ENCODE measurements around the gene IRF8.
"Not testable (repeated sequence)": the region's sequence is repeated elsewhere in the genome, so short reads cannot be mapped to it uniquely, and the experiment has no call there.

Gene IRF8

DNA sequence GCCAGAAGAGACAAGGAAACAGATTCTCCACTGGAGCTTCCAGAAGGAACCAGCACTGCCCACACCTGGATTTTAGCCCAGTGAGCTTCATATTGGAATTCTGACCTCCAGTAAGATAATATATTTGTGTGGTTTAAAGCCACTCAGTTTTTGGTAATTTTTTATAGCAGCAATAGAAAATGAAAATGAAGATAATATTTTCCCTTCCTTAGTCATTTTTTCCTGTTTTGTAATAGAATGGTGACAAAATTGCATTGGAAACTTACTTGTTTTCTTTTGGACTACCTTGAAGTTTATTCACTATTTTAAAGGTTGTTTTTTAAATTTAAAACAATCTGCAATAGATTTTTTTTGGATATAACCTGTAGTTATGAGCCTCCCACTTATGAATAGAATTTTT is 29.8 kb upstream of the IRF8 start:
- DNase-seq: no peak

- no peak for DNase-seq
Observed at GRCh38 chr16:85869785-85870558, 29.0 kb upstream of the IRF8 start.

DNA sequence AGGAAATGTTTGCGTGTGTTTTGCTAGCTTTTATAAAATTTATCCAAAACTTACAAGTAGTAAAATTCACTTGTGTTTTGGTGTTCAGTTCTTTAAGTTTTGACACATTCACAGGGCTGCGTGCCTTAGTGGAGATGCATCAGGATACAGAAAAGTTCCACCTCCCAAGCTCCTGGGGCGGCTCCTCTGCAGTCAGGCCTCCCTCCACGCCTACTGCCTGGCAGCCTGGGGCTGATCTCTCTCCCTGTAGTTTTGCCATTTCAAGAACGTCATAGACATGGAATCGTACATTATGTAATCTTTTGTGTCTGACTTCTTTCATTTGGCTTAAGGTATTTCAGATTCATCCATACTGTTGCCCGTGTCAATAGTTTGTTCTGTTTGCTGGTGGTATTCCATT is 27.2 kb upstream of the IRF8 start:
- no peak for DNase-seq

DNA sequence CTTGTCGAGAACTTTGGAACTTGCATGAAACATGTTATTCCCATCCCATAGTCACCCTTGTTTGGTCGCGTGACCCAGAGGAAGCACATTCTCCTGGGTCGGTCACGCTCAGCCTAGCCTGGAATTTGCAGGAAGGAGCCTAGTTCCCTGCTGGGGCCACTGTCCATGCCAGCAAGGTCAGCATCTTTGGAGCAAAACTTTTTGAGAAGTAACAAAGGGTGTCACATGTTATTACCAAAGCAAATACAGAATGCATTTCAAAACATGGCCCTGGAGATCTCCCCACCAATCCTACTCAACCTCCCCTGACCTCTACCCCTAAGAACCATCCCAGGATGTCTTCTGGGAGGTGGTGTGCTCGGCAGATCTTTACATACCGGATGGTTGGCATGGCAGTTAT is 26.2 kb upstream of the IRF8 start:
- no peak for DNase-seq

- no peak for DNase-seq
Observed at GRCh38 chr16:85873153-85873552, 25.8 kb upstream of the IRF8 start.

- DNase-seq: not testable (repeated sequence)
Observed at GRCh38 chr16:85874031-85874430, 24.9 kb upstream of the IRF8 start.

DNA sequence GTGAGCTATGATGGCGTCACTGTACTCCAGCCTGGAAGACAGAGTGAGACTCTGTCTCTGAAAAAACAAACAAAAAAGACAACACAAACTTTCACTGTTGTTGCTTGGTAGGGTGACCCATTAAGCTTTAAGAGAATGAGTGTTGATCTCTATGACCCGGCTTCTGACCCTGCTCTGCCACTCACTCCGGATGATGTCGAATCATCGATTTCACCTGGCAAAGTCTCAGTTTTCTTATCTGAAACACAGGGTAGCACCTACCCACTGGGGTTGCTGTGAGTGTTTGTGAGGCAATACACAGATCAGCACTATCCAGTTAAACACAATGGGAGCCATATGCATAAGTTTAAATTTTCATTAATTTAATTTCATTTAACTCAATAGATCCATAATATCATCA is 20.6 kb upstream of the IRF8 start:
- no peak for DNase-seq

GRCh38 chr16:85878875-85879274 is 20.1 kb upstream of the IRF8 start:
- DNase-seq: peak; percentile 81

DNA sequence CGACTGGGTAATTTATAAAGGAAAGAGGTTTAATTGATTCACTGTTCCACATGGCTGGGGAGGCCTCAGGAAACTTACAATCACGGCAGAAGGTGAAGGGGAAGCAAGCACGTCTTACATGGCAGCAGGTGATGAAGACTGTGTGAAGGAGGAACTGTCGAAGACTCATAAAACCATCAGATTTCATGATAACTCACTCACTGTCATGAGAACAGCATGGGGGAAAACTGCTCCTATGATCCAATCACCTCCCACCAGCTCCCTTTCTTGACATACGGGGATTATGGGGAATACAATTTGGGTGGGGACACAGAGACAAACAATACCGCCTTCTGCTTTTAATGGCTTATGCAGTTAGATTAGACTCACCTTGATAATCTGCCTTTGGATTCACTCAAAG is 19.4 kb upstream of the IRF8 start:
- DNase-seq: no peak

DNA sequence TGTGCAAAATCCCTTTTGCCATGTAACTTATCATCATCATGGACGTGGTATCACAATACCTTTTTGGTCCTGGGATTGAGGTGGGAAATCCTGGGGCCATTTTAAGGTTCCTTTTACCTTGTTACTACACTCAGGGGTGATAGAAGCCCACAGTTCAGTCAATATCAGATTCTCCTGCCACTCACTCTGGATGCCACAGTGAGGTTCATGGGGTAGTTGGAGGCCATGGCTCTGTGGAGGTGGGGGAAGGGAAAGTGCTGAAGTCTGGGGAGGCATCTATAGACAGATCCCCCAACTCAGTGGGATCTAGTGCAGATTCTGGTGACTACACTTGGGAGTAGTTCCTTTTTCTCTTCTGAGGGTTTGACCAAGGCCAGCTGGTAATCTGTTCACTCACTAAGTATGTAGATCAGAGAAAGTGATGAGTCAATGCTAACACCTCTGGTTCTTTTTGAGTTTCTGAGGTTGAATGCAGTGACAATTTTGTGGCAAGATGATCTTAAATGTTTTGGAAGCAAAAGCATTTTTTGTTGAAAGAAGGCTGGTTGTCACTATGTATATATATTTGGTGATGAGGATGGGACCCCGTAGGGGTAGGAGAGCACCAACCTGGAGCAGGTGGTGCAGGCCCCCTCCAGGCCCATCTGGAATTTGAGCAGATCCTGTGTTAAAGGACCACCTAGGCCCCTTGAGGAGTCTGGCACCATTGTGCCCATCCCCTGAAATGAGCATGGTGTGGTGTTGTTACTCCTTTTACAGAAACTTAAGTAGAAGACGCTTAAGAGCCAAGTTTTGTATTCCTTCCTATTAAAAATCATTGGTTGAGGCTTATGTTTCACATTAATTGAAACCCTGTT is 18.8 kb upstream of the IRF8 start:
- no peak for DNase-seq

DNA sequence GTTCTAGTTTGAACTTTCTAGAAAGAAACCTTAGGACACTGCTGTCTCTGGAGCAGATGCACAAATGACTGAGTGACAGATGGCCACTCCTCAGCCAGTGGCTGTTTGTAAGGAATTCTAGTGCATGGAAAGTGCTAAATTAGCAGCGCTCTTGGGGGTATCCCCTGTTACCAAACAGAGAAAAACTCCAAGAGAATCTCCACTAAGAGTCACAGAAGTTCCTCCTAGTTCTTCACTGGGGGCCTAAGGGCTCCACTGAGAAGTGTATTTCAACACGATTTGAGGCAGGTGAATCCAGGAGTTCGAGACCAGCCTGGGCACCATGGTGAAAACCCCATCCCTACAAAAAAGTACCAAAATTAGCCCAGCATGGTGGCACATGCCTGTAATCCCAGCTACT is 18.1 kb upstream of the IRF8 start:
- DNase-seq: no peak

DNA sequence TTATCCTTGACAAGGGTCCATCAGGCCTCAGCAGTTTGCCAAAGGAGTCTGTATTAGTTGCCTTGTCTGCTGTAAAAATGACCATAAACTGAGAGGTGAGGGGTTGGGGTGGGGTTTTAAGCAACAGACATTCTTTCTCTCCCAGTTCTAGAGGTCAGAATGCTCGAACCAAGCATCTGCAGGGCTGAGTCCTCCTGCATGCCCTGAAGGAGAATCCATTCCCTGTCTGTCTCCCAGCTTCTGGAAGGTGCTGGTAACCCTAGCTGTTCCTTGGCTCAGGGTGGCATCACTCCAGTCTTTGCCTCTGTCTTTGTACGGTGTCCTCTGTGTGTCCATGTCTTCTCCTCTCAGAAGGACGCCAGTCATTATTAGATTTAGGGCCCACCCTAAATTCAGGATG is 17.5 kb upstream of the IRF8 start:
- no peak for DNase-seq

DNA sequence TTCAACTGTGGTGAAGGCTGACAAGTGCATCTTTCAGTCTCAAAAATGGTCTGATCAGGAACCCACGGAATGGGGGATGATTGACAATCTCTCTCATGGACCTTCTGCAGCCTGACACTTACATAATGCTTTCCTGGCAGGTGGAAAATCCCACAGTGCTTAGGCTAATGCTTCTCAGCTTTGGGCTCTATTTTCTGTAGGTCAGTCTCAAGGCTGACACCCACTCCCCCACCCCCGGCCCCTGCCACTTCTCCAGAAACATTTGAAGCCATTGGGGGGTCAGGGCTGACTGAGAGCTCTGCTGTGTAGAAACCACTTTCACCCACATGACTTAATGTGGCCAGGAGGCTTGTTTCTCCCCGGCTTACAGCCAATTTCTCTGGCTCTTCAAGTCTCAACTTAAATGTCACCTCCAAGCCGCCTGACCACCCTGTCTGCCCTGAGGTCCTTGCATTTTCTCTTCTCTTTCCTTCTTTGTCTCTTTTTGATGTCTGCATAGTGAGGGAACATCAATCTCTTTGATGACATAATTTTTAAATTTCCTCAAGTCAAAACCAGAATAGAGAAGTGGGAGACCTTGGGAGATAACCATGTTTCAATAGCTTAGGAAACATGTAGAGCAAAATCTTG is 16.7 kb upstream of the IRF8 start:
- no peak for DNase-seq

GRCh38 chr16:85883813-85884212 is 15.1 kb upstream of the IRF8 start:
- no peak for DNase-seq

DNA sequence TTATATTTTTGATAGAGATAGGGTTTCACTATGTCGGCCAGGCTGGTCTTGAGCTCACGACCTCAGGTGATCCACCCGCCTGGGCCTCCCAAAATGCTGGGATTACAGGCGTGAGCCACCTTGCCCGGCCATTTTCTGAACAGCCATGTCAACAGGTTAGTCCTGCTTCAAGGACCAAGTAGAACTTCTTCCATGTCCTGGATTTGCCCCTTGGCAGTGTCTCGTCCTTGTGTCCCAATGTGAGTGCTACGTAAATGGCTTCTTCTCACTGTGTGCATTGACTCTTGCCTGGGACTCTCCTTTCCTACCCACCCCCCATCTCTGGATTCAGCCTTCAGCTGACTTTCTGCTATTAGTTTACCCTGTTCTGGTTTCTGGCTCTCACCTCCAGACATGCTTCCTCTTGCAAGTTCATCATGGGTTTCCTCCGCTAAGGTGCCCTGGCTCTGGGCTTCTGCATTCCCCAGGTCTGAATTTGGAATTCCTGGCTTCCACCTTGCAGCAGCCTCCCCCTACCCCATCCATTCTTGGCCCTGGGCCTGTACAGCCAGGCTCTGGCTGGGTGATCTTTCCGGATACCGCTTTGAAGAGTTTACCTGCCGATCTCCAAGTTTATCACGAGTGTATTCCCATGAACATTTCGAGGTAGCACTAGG is 14.0 kb upstream of the IRF8 start:
- no peak for DNase-seq

- DNase-seq: no peak
Observed at GRCh38 chr16:85885537-85885936, 13.4 kb upstream of the IRF8 start.

DNA sequence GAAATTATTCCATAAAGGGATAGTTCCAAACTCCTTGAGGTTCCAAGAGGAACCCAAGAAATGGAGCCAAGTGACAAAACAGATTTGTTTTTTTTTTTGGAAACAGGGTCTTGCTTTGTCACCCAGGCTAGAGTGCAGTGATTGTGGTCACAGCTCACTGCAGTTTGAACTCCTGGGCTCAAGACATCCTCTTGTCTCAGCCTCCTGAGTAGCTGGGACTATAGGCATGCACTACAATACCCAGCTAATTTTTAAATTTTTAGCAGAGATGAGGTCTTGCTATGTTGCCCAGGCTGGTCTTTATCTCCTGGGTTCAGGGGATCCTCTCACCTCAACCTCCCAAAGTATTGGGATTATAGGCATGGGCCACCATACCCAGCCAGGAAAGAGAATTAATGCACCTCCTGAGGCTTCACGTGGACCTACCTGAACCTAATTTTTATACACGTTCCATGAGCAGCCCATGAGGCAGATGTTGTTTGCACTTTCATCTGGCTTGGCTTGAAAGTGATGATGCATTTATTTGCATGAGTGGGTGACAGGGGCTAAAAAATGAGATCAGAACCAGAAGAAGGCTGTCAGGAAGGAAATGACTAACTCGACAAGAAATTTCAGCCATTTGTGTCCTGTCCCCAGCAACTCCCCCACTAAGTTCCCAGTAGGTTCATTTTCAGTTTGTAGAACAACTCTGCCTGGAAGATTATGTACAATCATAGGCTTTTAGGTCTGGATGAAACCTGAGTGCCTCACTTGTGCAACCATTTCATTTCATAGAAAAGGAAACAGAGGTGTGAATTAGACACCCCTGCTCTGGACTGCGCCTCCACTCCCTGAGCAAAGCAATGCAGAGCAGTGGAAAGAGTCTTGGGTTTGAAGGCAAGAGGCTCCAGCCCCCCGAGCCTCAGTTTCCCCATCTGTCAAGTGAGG is 10.3 kb upstream of the IRF8 start:
- peak; percentile 79 for DNase-seq

- DNase-seq: peak; percentile 73
Observed at GRCh38 chr16:85891033-85891775, 7.8 kb upstream of the IRF8 start.

- no peak for DNase-seq
Observed at GRCh38 chr16:85891776-85892166, 7.2 kb upstream of the IRF8 start.

GRCh38 chr16:85892760-85893159 is 6.2 kb upstream of the IRF8 start:
- DNase-seq: no peak

- DNase-seq: no peak
Observed at GRCh38 chr16:85894266-85894665, 4.7 kb upstream of the IRF8 start.

All from kidney glomerular epithelial cell (primary cell).